EL (cell line): ENCODE measurements around the gene TMEM18.
A peak's percentile ranks its signal among the peaks of the same experiment; 100 is the strongest.

ENCODE experiments used
- DNase-seq: peaks from one replicate; pipeline ENCODE4 v3.0.0-alpha.2; 2016

The TMEM18 gene

DNA sequence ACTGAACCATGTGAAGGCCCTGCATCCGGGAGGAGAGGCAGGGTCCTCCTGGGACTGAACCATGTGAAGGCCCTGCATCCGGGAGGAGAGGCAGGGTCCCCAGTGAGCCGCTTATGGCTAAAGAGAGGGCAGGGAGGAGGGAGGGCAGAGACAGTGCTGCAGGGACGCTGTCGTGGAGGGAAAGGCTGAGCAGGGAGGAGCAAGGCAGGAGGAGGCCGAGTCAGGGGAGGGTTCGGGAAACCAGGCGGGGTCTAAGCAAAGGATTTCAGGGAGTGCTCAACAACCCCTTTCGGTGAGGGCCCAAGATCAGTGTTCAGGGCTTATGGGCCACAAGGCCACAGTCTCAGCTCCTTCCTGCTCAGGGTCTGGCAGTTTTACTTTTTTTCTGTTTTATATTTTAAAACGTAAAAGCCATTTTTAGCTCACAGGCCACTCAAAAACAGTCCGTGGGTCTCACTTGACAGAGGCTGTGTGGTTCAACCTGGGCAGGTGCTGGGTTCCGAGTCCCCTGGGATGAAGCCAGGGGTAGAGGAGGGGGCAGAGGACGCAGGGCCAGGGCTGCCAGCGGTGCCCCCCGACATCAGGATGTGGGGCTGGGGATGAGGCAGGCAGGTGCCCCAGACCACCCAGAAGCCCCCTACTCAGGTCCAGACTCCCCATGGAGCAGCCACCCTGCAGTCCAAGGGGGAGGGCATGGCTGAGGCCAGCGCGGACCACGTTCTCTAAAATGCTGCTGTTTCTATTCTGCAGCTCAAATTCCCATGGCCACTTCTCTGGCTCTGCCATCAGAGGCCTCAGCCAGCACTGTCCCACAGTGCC lies 5.2 kb downstream of the TMEM18 start:
- DNase-seq, result no peak

- DNase-seq, result no peak
Measured at GRCh38 chr2:671072-671471, 6.1 kb downstream of the TMEM18 start.

DNA sequence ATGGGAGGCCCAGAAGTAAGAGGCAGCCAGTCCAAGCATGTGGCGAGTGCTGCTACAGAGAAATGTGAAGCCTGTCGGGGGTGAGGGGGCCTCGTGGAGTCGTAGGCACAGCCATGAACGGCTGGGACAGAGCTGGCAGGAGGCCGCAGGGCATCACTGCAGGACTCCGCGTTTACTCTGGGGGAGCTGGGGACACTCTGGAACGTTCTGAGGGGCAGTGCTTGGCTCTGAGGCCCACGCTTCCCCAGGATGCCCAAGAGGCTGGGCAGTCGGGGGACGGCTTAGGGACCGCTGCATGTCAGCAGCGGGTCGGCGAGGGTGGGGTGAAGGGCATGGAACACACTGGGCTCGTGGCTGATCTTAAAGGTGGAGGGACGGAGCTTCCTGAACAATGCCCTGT lies 6.6 kb downstream of the TMEM18 start:
- DNase-seq, result no peak

- DNase-seq, result peak; percentile 62
Measured at GRCh38 chr2:669323-669722, 7.9 kb downstream of the TMEM18 start.

GRCh38 chr2:668000-668398 lies 9.2 kb downstream of the TMEM18 start:
- no peak for DNase-seq

DNA sequence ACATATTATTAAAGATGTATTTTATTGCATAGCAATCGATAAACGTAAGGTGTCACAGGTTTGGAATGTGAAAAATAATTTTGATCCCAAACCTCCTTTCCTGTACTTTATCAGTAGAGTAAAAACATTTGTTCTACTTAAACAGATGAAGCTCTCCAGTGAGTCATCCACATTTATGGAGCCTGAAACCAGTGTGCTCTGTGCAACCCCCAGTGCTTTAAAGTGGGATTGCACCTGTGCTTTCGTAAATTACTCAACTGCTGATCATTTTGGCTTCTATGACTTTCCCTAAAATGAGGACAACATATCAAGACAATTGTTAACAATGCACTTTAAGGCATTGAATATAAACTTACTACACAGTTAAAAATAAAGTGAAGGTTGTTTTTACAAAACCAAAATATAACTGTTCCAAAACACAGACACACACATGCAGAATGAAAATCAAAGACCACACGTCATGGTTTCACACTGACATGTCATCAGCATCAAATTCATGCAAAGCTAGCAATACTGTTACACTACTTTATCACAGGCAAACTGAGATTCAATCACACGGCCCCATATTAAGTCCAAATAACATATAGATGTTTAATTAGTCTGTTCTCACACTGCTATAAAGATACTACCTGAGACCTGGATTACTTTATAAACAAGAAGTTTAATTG lies 9.7 kb downstream of the TMEM18 start:
- peak; percentile 69 for DNase-seq

GRCh38 chr2:666441-666840 lies 10.8 kb downstream of the TMEM18 start:
- DNase-seq, result no peak

DNA sequence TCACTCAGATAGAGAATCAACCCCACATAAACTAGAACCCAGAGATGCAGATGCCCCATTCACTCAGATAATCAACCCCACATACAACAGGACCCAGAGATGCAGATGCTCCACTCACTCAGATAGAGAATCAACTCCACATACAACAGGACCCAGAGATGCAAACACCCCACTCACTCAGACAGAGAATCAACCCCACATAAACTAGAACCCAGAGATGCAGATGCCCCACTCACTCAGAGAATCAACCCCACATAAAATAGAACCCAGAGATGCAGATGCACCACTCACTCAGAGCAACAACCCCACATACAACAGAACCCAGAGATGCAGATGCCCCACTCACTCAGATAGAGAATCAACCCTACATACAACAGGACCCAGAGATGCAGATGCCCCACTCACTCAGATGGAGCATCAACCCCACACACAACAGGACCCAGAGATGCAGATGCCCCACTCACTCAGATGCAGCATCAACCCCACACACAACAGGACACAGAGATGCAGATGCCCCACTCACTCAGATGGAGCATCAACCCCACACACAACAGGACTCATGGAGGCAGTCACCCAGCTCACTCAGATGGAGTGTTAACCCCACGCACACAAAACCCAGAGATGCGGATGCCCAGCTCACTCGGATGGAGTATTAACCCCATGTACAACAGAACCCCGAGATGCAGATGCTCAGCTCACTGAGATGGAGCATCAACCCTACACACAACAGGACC lies 11.7 kb downstream of the TMEM18 start:
- no peak for DNase-seq

GRCh38 chr2:664063-664462 lies 13.1 kb downstream of the TMEM18 start:
- no peak for DNase-seq

DNA sequence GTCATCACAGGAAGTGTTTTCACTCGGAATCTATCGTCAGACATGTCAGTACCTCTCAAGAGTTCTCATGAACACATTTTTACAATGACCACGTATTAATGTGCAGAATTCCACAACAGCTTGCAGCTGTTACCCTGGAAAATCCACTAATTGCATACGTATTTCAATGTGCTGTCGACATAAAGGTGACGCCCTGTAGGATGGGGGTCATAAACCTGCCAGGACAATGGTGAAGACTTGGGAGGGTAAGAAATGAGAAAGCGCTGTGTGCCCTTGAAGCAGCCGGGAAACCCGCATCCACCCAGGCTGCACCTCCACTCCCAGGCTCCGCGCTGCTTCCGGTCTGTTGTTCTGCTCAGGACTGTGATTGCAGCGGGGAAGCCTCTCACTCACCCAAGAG lies 14.0 kb downstream of the TMEM18 start:
- no peak for DNase-seq

DNA sequence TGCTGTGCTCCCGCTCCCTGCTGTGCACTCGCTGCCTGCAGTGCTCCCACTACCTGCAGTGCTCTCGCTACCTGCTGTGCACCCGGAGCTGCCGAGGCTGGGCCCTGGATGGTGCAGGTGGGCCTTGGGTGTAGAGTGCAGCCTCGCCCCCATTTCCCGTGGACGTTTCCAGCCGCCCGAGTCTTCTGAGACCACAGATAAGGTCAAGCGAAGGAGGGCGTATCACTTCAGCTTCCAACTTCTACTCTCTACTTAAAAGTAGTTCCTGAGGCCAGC lies 15.9 kb downstream of the TMEM18 start:
- DNase-seq, result no peak

DNA sequence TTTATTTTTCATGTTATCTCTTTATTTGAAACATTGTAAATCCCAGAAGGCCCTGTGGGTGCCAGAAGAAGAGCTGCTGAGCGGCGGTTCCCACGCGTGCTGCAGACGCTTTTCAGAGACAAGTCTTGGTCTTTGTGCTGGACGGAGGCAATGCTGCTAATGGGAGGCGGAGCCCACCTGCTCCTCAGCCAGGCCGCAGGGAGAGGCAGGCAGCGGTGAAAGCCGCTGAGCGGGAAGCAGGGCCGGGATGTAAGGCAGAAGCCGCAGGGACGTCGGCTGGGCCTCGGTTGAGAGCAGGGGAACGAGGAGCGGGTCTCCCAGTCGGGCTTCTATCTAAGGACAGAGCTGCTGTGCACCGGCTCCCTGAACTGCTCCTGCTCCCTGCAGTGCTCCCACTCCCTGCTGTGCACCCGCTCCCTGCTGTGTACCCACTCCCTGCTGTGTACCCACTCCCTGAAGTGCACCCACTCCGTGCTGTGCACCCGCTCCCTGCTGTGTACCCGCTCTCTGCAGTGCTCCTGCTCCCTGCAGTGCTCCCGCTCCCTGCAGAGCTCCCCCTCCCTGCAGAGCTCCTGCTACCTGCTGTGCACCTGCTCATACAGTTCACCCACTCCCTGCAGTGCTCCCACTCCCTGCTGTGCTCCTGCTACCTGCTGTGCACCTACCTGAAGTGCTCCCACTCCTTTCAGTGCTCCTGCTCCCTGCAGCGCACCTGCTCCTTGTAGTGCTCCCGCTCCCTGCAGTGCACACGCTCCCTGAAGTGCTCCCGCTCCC lies 16.4 kb downstream of the TMEM18 start:
- no peak for DNase-seq

- DNase-seq, result no peak
Measured at GRCh38 chr2:660029-660428, 17.2 kb downstream of the TMEM18 start.

- no peak for DNase-seq
Measured at GRCh38 chr2:658426-658825, 18.8 kb downstream of the TMEM18 start.

- DNase-seq, result no peak
Measured at GRCh38 chr2:657766-658165, 19.4 kb downstream of the TMEM18 start.

DNA sequence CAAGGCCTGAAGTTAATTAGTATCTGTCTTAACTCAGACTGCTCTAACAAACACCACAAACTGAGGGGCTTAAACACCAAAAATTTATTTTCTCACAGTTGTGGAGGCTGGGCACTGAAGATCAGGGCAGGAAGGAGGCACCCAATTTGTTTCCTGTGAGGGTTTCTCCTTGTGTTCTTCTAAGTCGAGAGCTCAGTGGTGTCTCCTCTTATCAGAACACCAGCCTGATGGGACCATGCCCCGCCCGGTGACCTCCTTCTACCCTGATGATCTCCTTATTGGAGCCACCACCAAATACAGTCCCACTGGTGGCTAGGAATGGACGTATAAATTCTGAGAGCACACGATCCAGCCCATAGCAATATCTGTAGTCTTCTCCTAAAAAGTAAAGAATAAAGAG lies 20.5 kb downstream of the TMEM18 start:
- no peak for DNase-seq

- DNase-seq, result peak; percentile 11
Measured at GRCh38 chr2:655626-656025, 21.6 kb downstream of the TMEM18 start.

DNA sequence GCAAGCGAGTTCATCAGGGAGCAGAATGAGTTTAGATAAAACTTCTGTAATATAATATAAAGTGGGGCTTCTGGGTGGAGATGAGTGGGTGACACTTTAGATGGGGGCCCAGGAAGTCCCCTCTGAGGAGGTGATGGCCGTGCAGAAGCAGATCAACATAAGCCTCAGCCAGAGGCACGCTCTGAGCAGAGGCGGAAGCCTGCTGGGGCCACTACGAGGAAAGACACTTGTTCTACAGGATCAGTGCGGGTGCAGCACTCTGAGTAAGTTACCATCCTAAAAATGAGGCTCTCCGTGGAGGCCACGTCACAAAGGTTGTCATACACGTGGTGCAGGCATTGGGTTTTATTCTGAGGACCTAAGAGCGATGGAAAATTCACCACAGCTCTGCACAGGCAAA lies 22.3 kb downstream of the TMEM18 start:
- DNase-seq, result no peak

- DNase-seq, result no peak
Measured at GRCh38 chr2:653645-654425, 23.4 kb downstream of the TMEM18 start.

GRCh38 chr2:652881-653480 lies 24.2 kb downstream of the TMEM18 start:
- no peak for DNase-seq

DNA sequence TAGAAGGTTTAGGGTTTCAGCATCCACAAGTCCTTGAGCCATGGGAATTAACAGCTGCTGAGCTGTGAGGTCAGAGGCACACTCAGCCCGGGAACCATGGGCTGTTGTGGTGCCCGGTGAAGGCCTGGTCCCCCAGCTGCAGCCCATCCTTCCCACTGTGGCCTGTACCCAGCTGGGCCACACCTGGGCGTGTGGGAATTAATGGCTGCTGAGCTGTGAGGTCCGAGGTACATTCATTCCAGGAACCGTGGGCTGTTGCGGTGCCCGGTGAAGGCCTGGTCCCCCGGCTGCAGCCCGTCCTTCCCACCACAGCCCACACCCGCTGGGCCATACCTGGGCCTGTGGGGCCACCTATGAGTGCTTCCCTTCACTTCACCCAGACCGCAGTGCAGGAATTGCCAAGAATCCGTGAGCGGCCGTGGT lies 25.2 kb downstream of the TMEM18 start:
- no peak for DNase-seq
